ENCODE results near the gene TMEM178B. TPM values are rescaled to one million over a fixed set of nuclear protein-coding genes. Genes with fewer than 3 reads are reported as not detected.

The TMEM178B gene
- polyA plus RNA-seq, 1 of the 3 experiments (the other 2 are of a cell fraction): 0.20 TPM

DNA sequence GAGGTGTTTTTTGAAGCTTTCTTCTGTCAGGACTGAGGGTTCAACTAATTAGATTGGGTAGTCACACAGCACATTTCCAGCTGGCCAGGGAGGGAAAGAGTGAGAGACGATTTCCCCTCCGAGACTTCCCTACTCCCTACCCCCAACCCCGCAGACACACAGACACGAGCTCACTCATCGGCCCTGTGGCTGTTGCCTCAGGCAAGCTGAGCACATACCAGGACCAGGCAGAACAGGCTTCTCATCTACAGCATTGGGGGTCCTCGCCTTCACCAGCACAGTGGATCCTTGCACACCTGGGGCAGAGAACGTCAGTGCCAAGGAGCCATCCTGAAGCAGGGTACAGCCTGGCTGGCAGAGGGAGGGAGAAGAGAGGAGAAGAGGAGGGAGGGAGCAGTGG lies 144.1 kb downstream of the TMEM178B start:
- Histone ChIP-seq H3K4me1 (ENCODE audit: control insufficient read depth in 1 of 2, insufficient read depth in 2 of 2, low read depth in 1 of 2, low read length in 1 of 2) (peaks cover 0 to 27% of the 10 kb centered on the region in 2 experiments; a peak in 1 of 4 replicates), H3F3A (replicated peaks; ENCODE audit: insufficient read depth) (no peaks in the 10 kb centered on the region)
- POLR2A ChIA-PET: interaction anchor here (1.4 to 1.8 kb wide), 2 partner anchors 143 to 146 kb away, joined by 4 to 7 read pairs; no protein-coding TSS in a partner anchor

More for the DNA sequence above, 144.1 kb downstream of the TMEM178B start:
- no peak overlapping the region for H3K27ac ChIP-seq (ENCODE audit: low read depth in 2 of 2, low read length in 1 of 2)
- H2AFZ ChIP-seq (ENCODE audit: low read depth): no peak overlapping the region
- H3K9ac ChIP-seq: no peak overlapping the region
- H3K4me2 ChIP-seq: no peak overlapping the region
- no peaks in the 10 kb centered on the region for H3K27me3 ChIP-seq (ENCODE audit: insufficient read depth)
- H3K9me3 ChIP-seq: no peaks in the 10 kb centered on the region
- no peak overlapping the region for H3K4me3 ChIP-seq (ENCODE audit: low read depth in 2 of 2, low read length in 1 of 2)
- no peaks in the 10 kb centered on the region for H3K36me3 ChIP-seq (replicated peaks in 1 of 2; ENCODE audit: control insufficient read depth in 1 of 2, insufficient read depth in 2 of 2, low read length in 1 of 2)
- CTCF ChIA-PET: interaction anchor here (1.0 to 8.6 kb wide), 10 partner anchors 10 to 437 kb away, joined by 3 to 165 read pairs (median 4); partner anchors contain the start of genes MRPS33 and TMEM178B
- WGBS (ENCODE audit: low lambda C conversion rate): 26% methylated on average over 7 of the region's 7 CpGs
- TF ChIP-seq MEF2A (IDR thresholded peaks at IDR 0.05; ENCODE audit: borderline replicate concordance, low read depth): no peak
- TF ChIP-seq, protein P1, sequence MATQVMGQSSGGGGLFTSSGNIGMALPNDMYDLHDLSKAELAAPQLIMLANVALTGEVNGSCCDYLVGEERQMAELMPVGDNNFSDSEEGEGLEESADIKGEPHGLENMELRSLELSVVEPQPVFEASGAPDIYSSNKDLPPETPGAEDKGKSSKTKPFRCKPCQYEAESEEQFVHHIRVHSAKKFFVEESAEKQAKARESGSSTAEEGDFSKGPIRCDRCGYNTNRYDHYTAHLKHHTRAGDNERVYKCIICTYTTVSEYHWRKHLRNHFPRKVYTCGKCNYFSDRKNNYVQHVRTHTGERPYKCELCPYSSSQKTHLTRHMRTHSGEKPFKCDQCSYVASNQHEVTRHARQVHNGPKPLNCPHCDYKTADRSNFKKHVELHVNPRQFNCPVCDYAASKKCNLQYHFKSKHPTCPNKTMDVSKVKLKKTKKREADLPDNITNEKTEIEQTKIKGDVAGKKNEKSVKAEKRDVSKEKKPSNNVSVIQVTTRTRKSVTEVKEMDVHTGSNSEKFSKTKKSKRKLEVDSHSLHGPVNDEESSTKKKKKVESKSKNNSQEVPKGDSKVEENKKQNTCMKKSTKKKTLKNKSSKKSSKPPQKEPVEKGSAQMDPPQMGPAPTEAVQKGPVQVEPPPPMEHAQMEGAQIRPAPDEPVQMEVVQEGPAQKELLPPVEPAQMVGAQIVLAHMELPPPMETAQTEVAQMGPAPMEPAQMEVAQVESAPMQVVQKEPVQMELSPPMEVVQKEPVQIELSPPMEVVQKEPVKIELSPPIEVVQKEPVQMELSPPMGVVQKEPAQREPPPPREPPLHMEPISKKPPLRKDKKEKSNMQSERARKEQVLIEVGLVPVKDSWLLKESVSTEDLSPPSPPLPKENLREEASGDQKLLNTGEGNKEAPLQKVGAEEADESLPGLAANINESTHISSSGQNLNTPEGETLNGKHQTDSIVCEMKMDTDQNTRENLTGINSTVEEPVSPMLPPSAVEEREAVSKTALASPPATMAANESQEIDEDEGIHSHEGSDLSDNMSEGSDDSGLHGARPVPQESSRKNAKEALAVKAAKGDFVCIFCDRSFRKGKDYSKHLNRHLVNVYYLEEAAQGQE (IDR thresholded peaks at IDR 0.05; ENCODE audit: low read depth, low read length): no peak
- no peak for TF ChIP-seq RCOR1 (IDR thresholded peaks at IDR 0.05; ENCODE audit: low read length)
- TF ChIP-seq EZH2phosphoT487 (IDR thresholded peaks at IDR 0.05; ENCODE audit: borderline replicate concordance, low read depth): no peak
- TF ChIP-seq, protein P2, sequence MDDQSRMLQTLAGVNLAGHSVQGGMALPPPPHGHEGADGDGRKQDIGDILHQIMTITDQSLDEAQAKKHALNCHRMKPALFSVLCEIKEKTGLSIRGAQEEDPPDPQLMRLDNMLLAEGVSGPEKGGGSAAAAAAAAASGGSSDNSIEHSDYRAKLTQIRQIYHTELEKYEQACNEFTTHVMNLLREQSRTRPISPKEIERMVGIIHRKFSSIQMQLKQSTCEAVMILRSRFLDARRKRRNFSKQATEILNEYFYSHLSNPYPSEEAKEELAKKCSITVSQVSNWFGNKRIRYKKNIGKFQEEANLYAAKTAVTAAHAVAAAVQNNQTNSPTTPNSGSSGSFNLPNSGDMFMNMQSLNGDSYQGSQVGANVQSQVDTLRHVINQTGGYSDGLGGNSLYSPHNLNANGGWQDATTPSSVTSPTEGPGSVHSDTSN (IDR thresholded peaks at IDR 0.05): no peak
- no peak for TF ChIP-seq TCF12 (IDR thresholded peaks at IDR 0.05)
- TF ChIP-seq, protein P3, sequence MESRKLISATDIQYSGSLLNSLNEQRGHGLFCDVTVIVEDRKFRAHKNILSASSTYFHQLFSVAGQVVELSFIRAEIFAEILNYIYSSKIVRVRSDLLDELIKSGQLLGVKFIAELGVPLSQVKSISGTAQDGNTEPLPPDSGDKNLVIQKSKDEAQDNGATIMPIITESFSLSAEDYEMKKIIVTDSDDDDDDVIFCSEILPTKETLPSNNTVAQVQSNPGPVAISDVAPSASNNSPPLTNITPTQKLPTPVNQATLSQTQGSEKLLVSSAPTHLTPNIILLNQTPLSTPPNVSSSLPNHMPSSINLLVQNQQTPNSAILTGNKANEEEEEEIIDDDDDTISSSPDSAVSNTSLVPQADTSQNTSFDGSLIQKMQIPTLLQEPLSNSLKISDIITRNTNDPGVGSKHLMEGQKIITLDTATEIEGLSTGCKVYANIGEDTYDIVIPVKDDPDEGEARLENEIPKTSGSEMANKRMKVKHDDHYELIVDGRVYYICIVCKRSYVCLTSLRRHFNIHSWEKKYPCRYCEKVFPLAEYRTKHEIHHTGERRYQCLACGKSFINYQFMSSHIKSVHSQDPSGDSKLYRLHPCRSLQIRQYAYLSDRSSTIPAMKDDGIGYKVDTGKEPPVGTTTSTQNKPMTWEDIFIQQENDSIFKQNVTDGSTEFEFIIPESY (IDR thresholded peaks at IDR 0.05; ENCODE audit: borderline replicate concordance, low read depth): no peak
- TF ChIP-seq, protein P4, sequence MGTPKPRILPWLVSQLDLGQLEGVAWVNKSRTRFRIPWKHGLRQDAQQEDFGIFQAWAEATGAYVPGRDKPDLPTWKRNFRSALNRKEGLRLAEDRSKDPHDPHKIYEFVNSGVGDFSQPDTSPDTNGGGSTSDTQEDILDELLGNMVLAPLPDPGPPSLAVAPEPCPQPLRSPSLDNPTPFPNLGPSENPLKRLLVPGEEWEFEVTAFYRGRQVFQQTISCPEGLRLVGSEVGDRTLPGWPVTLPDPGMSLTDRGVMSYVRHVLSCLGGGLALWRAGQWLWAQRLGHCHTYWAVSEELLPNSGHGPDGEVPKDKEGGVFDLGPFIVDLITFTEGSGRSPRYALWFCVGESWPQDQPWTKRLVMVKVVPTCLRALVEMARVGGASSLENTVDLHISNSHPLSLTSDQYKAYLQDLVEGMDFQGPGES (IDR thresholded peaks at IDR 0.05; ENCODE audit: low read depth, low read length): no peak
- no peak for TF ChIP-seq NRF1 (IDR thresholded peaks at IDR 0.05; ENCODE audit: low read depth, low read length)
- no peak for TF ChIP-seq RFX5 (IDR thresholded peaks at IDR 0.05; ENCODE audit: low read length)
- no peak for TF ChIP-seq NFIC (IDR thresholded peaks at IDR 0.05; ENCODE audit: borderline replicate concordance)
- TF ChIP-seq JUND (IDR thresholded peaks at IDR 0.05): no peak
- TF ChIP-seq, protein P5, sequence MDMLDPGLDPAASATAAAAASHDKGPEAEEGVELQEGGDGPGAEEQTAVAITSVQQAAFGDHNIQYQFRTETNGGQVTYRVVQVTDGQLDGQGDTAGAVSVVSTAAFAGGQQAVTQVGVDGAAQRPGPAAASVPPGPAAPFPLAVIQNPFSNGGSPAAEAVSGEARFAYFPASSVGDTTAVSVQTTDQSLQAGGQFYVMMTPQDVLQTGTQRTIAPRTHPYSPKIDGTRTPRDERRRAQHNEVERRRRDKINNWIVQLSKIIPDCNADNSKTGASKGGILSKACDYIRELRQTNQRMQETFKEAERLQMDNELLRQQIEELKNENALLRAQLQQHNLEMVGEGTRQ (IDR thresholded peaks at IDR 0.05; ENCODE audit: borderline replicate concordance, low read depth, low read length): no peak
- no peak for TF ChIP-seq FOXJ3 (CRISPR knock-in tag; IDR thresholded peaks at IDR 0.05)
- no peak for TF ChIP-seq POLR2AphosphoS5 (IDR thresholded peaks at IDR 0.05; ENCODE audit: low read depth, low read length)
- TF ChIP-seq GATA2 (CRISPR knock-in tag; IDR thresholded peaks at IDR 0.05): no peak
- TF ChIP-seq FOXM1 (IDR thresholded peaks at IDR 0.05; ENCODE audit: low read depth): no peak
- no peak for DNase-seq
- no peaks in the 10 kb centered on the region for H4K20me1 ChIP-seq (ENCODE audit: insufficient read depth)
- no peaks in the 10 kb centered on the region for H3K79me2 ChIP-seq (ENCODE audit: insufficient read depth)
- no peaks in the 10 kb centered on the region for H3K9me2 ChIP-seq

Data from SK-N-SH (cell line).